ENCODE measurements around the gene CCDC85A. TPM values are rescaled to one million over a fixed set of nuclear protein-coding genes. Genes with fewer than 3 reads are reported as not detected.

Gene CCDC85A
- total RNA-seq, 1 experiment from 2014 or later: 1.1 TPM

DNA sequence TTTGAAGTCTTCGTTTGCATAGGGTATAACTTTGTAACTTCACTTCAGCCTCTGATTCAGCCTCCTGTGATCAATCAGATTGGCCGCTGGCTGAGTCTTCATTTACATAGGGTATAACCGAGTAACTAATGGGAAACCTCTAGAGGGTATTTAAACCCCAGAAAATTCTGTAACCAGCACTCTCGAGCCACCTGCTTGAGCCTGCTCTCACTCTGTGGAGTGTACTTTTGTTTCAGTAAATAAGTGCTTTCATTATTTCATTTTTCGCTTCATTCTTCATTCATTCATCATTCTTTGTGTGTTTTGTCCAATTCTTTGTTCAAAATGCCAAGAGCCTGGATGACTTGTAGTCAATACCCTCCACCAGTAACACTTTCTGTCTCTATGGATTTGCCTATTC, 56.4 kb downstream of the CCDC85A start:
- no peak overlapping the region for H3K27ac ChIP-seq (ENCODE audit: low read length)
- H3K36me3 ChIP-seq (ENCODE audit: low read depth, low read length): no peaks in the 10 kb centered on the region
- DNase-seq (no peak), ATAC-seq (no peak)
- H3K9ac ChIP-seq (ENCODE audit: low read length): no peak overlapping the region
- no peaks in the 10 kb centered on the region for H3K9me3 ChIP-seq (ENCODE audit: low read length)
- BruUV-seq (replicated peaks): no TSS peak
- CTCF ChIA-PET: no interaction called here
- no peaks in the 10 kb centered on the region for H3F3A ChIP-seq (ENCODE audit: low read length, unreplicated experiment)
- peaks cover 13% of the 10 kb centered on the region for H3K4me1 ChIP-seq (ENCODE audit: insufficient read depth, low read length)
- no peak overlapping the region for H3K4me3 ChIP-seq (ENCODE audit: low read length)
- H3K9me2 ChIP-seq (replicated peaks; ENCODE audit: low read length): no peaks in the 10 kb centered on the region
- no peaks in the 10 kb centered on the region for H3K27me3 ChIP-seq (ENCODE audit: low read length)
- no peaks in the 10 kb centered on the region for H3K79me2 ChIP-seq (ENCODE audit: low read length)
- POLR2A ChIA-PET (ENCODE audit: unreplicated experiment): no interaction called here
- intact Hi-C loops (cut with micrococcal nuclease): no loop called here
- no peaks in the 10 kb centered on the region for H4K20me1 ChIP-seq (ENCODE audit: low read length)
- no peak overlapping the region for H2AFZ ChIP-seq (ENCODE audit: low read length)
- no peak overlapping the region for H3K4me2 ChIP-seq (ENCODE audit: low read length)
- no peak for TF ChIP-seq EZH2phosphoT487 (IDR thresholded peaks at IDR 0.05; ENCODE audit: borderline replicate concordance, low read length)
- TF ChIP-seq, protein P1, sequence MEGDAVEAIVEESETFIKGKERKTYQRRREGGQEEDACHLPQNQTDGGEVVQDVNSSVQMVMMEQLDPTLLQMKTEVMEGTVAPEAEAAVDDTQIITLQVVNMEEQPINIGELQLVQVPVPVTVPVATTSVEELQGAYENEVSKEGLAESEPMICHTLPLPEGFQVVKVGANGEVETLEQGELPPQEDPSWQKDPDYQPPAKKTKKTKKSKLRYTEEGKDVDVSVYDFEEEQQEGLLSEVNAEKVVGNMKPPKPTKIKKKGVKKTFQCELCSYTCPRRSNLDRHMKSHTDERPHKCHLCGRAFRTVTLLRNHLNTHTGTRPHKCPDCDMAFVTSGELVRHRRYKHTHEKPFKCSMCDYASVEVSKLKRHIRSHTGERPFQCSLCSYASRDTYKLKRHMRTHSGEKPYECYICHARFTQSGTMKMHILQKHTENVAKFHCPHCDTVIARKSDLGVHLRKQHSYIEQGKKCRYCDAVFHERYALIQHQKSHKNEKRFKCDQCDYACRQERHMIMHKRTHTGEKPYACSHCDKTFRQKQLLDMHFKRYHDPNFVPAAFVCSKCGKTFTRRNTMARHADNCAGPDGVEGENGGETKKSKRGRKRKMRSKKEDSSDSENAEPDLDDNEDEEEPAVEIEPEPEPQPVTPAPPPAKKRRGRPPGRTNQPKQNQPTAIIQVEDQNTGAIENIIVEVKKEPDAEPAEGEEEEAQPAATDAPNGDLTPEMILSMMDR (conservative IDR thresholded peaks at IDR 0.05; ENCODE audit: low read depth, low read length): no peak
- TF ChIP-seq EZH2 (IDR thresholded peaks at IDR 0.05; ENCODE audit: low read length, unreplicated experiment): no peak

DNA sequence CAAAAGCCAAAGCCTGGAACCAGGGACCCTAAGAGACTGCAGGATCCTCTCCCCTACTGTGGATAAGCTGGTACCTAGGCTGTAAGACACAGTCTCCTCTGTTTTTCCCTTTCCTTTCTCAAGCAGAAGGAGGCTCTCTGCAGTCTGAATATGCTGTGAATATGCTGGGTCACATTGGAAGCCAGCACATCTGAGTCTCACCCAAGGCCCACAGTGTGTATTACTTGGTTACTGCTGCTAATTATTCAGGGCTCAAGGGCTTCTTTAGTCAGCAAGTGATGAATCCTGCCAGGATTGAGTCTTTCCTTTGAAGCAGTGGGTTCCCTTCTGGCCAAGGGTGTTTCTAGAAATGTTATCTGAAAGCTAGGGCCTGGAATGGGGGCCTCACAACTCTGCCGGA, 60.7 kb downstream of the CCDC85A start:
- Histone ChIP-seq H3K36me3 (ENCODE audit: low read depth, low read length) (no peaks in the 10 kb centered on the region), H3K79me2 (ENCODE audit: low read length) (no peaks in the 10 kb centered on the region), H3K4me3 (ENCODE audit: low read length) (no peak overlapping the region), H3K4me1 (ENCODE audit: insufficient read depth, low read length) (peaks cover 4% of the 10 kb centered on the region), H3K9me3 (ENCODE audit: low read length) (no peaks in the 10 kb centered on the region), H3K9me2 (replicated peaks; ENCODE audit: low read length) (no peaks in the 10 kb centered on the region), H2AFZ (ENCODE audit: low read length) (no peak overlapping the region), H4K20me1 (ENCODE audit: low read length) (no peaks in the 10 kb centered on the region), H3F3A (ENCODE audit: low read length, unreplicated experiment) (no peaks in the 10 kb centered on the region), H3K9ac (ENCODE audit: low read length) (no peak overlapping the region), H3K4me2 (ENCODE audit: low read length) (no peak overlapping the region), H3K27ac (ENCODE audit: low read length) (no peak overlapping the region), H3K27me3 (ENCODE audit: low read length) (0 out of 2 replicates have a peak, but pooled peaks cover 4% of the 10 kb centered on the region)
- CTCF ChIA-PET: no interaction called here
- intact Hi-C loops (cut with micrococcal nuclease): no loop called here
- POLR2A ChIA-PET (ENCODE audit: unreplicated experiment): no interaction called here
- ATAC-seq (no peak), DNase-seq (no peak)
- no TSS peak for BruUV-seq (replicated peaks)
- TF ChIP-seq, protein P1 (conservative IDR thresholded peaks at IDR 0.05; ENCODE audit: low read depth, low read length): no peak
- TF ChIP-seq EZH2phosphoT487 (IDR thresholded peaks at IDR 0.05; ENCODE audit: borderline replicate concordance, low read length) (no peak), EZH2 (IDR thresholded peaks at IDR 0.05; ENCODE audit: low read length, unreplicated experiment) (no peak)

- intact Hi-C loops (cut with micrococcal nuclease): no loop called here
- H3K9me2 ChIP-seq (replicated peaks; ENCODE audit: low read length): no peaks in the 10 kb centered on the region
- ChIA-PET CTCF (no interaction called here), POLR2A (ENCODE audit: unreplicated experiment) (no interaction called here)
- H3K27ac ChIP-seq (ENCODE audit: low read length): no peak overlapping the region
- H3F3A ChIP-seq (ENCODE audit: low read length, unreplicated experiment): no peaks in the 10 kb centered on the region
- no TSS peak for BruUV-seq (replicated peaks)
- H3K36me3 ChIP-seq (ENCODE audit: low read depth, low read length): no peaks in the 10 kb centered on the region
- no peak overlapping the region for H3K4me2 ChIP-seq (ENCODE audit: low read length)
- no peak for DNase-seq
- no peaks in the 10 kb centered on the region for H4K20me1 ChIP-seq (ENCODE audit: low read length)
- no peak for ATAC-seq
- H3K9me3 ChIP-seq (ENCODE audit: low read length): no peaks in the 10 kb centered on the region
- H3K79me2 ChIP-seq (ENCODE audit: low read length): no peaks in the 10 kb centered on the region
- TF ChIP-seq EZH2phosphoT487 (IDR thresholded peaks at IDR 0.05; ENCODE audit: borderline replicate concordance, low read length): no peak
- TF ChIP-seq EZH2 (IDR thresholded peaks at IDR 0.05; ENCODE audit: low read length, unreplicated experiment): no peak
- TF ChIP-seq, protein P1 (conservative IDR thresholded peaks at IDR 0.05; ENCODE audit: low read depth, low read length): no peak
- H3K9ac ChIP-seq (ENCODE audit: low read length): no peak overlapping the region
- no peaks in the 10 kb centered on the region for H3K4me1 ChIP-seq (ENCODE audit: insufficient read depth, low read length)
- H2AFZ ChIP-seq (ENCODE audit: low read length): no peak overlapping the region
- H3K27me3 ChIP-seq (ENCODE audit: low read length): peaks cover 8% of the 10 kb centered on the region; the same call in 1 of the 2 replicates
- no peak overlapping the region for H3K4me3 ChIP-seq (ENCODE audit: low read length)
Observed at GRCh38 chr2:56244911-56245530, 61.2 kb downstream of the CCDC85A start.
